KMS-11 (cell line): ENCODE results near the gene FCHSD2.

Experiments used
- H2AFZ ChIP-seq: fragments of 200-600 bp; sonication (generic); 2 replicates; pipeline ENCODE4 v1.6.1; 2016; ENCODE audit warnings: antibody characterized with exemption, mixed run types, low read depth
- H3K27ac ChIP-seq: fragments of 200-600 bp; sonication (generic); 2 replicates; pipeline ENCODE4 v1.6.1; 2016; ENCODE audit warnings: mild to moderate bottlenecking, mixed run types
- H3K27me3 ChIP-seq: fragments of 200-600 bp; sonication (generic); 2 replicates; pipeline ENCODE4 v1.6.1; 2017; ENCODE audit warnings: mild to moderate bottlenecking, low read depth, mixed run types, moderate library complexity; ENCODE audit not compliant: insufficient read depth
- H3K36me3 ChIP-seq: fragments of 200-600 bp; sonication (generic); 2 replicates; pipeline ENCODE4 v1.6.1; 2017; ENCODE audit warnings: mild to moderate bottlenecking, mixed run types; ENCODE audit not compliant: insufficient read depth
- H3K4me1 ChIP-seq: fragments of 200-600 bp; sonication (generic); 2 replicates; pipeline ENCODE4 v1.6.1; 2016; ENCODE audit warnings: mild to moderate bottlenecking, low read depth, mixed run types; ENCODE audit not compliant: poor library complexity, severe bottlenecking
- H3K4me2 ChIP-seq: fragments of 200-600 bp; sonication (generic); 2 replicates; pipeline ENCODE4 v1.7.0; 2016; ENCODE audit warnings: mild to moderate bottlenecking, mixed run types
- H3K4me3 ChIP-seq: fragments of 200-600 bp; sonication (generic); IDR thresholded peaks from 2 replicates; pipeline ENCODE4 v1.6.1; 2017; ENCODE audit warnings: low read depth, low read length, mixed read lengths; ENCODE audit not compliant: insufficient read depth
- H3K79me2 ChIP-seq: fragments of 200-600 bp; sonication (generic); 2 replicates; pipeline ENCODE4 v1.6.1; 2016; ENCODE audit warnings: low read depth, mixed run types; ENCODE audit not compliant: insufficient read depth
- H3K9ac ChIP-seq: fragments of 200-600 bp; sonication (generic); 2 replicates; pipeline ENCODE4 v1.6.1; 2016; ENCODE audit warnings: mild to moderate bottlenecking, mixed run types
- H4K20me1 ChIP-seq: fragments of 200-600 bp; sonication (generic); 2 replicates; pipeline ENCODE4 v1.6.1; 2016; ENCODE audit warnings: mild to moderate bottlenecking, mixed run types; ENCODE audit not compliant: insufficient read depth
- CTCF ChIP-seq: fragments of 200-600 bp; sonication (generic); conservative IDR thresholded peaks from 2 replicates; pipeline ENCODE4 v1.6.1; 2017; ENCODE audit warnings: low read depth, mild to moderate bottlenecking, antibody characterized with exemption, low read length, moderate library complexity, mixed read lengths

The FCHSD2 gene

DNA sequence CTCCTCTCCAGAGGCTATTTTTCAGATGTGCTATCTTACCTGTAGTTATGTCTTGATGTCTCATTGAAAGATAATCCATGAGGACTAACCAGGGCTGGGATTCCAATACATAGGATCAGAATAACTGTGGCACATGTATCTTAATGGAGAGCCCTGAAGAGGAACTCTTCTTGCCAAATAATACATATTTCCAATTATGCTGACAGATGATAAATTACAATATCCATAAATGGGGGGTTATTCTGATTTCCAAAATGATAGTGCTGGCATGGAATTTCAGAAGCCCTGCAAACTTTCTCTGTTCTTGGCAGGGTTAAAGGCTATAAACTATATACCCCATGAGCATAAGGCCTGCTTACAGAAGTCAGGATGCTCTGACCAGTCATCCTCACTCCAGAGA, 173.7 kb downstream of the FCHSD2 start:
- Histone ChIP-seq H3K79me2 (no peaks in the 10 kb centered on the region), H3K27ac (no peak overlapping the region), H2AFZ (no peak overlapping the region), H4K20me1 (no peaks in the 10 kb centered on the region), H3K4me1 (peaks cover 41% of the 10 kb centered on the region), H3K36me3 (no peaks in the 10 kb centered on the region), H3K4me2 (peak overlapping the region; percentile 65; the same call in 1 of the 2 replicates), H3K27me3 (no peaks in the 10 kb centered on the region; the same call in 1 of the 2 replicates), H3K4me3 (no peak overlapping the region), H3K9ac (no peak overlapping the region)
- TF ChIP-seq CTCF: no peak

- peaks cover 38% of the 10 kb centered on the region for H3K4me1 ChIP-seq
- H4K20me1 ChIP-seq: no peaks in the 10 kb centered on the region
- H3K4me2 ChIP-seq: no peak overlapping the region
- H3K9ac ChIP-seq: no peak overlapping the region
- no peak for TF ChIP-seq CTCF
- H2AFZ ChIP-seq: no peak overlapping the region
- H3K27ac ChIP-seq: no peak overlapping the region
- no peaks in the 10 kb centered on the region for H3K79me2 ChIP-seq
- H3K4me3 ChIP-seq: no peak overlapping the region
- no peaks in the 10 kb centered on the region for H3K27me3 ChIP-seq
- H3K36me3 ChIP-seq: no peaks in the 10 kb centered on the region
These were observed 176.4 kb downstream of the FCHSD2 start for GRCh38 chr11:72965672-72966071.

GRCh38 chr11:72962717-72963116, 179.4 kb downstream of the FCHSD2 start:
- H3K9ac ChIP-seq: no peak overlapping the region
- peaks cover 13% of the 10 kb centered on the region for H3K4me1 ChIP-seq
- no peaks in the 10 kb centered on the region for H3K36me3 ChIP-seq
- no peak overlapping the region for H2AFZ ChIP-seq
- H3K4me3 ChIP-seq: no peak overlapping the region
- no peak overlapping the region for H3K4me2 ChIP-seq
- H3K27ac ChIP-seq: no peak overlapping the region
- no peak for TF ChIP-seq CTCF
- H3K79me2 ChIP-seq: no peaks in the 10 kb centered on the region
- no peaks in the 10 kb centered on the region for H4K20me1 ChIP-seq
- no peaks in the 10 kb centered on the region for H3K27me3 ChIP-seq

GRCh38 chr11:72962084-72962483, 180.0 kb downstream of the FCHSD2 start:
- Histone ChIP-seq H3K27me3 (no peaks in the 10 kb centered on the region), H3K4me1 (peaks cover 13% of the 10 kb centered on the region), H3K79me2 (no peaks in the 10 kb centered on the region), H4K20me1 (no peaks in the 10 kb centered on the region), H2AFZ (no peak overlapping the region), H3K36me3 (no peaks in the 10 kb centered on the region), H3K4me2 (no peak overlapping the region), H3K9ac (no peak overlapping the region), H3K4me3 (no peak overlapping the region), H3K27ac (no peak overlapping the region)
- TF ChIP-seq CTCF: no peak
